ENCODE data around the gene ZNF592. TPM values are rescaled to one million over a fixed set of nuclear protein-coding genes. Genes with fewer than 3 reads are reported as not detected.
"Not testable (repeated sequence)": the region's sequence is repeated elsewhere in the genome, so short reads cannot be mapped to it uniquely, and the experiment has no call there.

Gene ZNF592
- total and polyA plus RNA-seq, 9 of the 15 experiments (the other 6 are each of a cell fraction or from before 2014, with no cell fraction given), result 0.88 to 23.8 (median 7.4) TPM

- TF ChIP-seq CBX3 (IDR thresholded peaks at IDR 0.05; ENCODE audit: borderline replicate concordance in 1 of 2, low read length in 2 of 2) (peak in 1 of 2 experiments; percentile 8; a peak in 1 of 3 replicates), ELF4 (CRISPR knock-in tag; IDR thresholded peaks at IDR 0.05) (0 out of 2 replicates have a peak, but pooled peaks have one; percentile 6), ZNF79 (CRISPR knock-in tag; IDR thresholded peaks at IDR 0.05; ENCODE audit: low read depth) (0 out of 2 replicates have a peak, but pooled peaks have one; percentile 13), ZNF740 (tag; IDR thresholded peaks at IDR 0.05) (0 out of 4 replicates have a peak, but pooled peaks of 1 of the 2 experiments have one; percentile 17)
- not testable (repeated sequence) for TF ChIP-seq ZNF740 (CRISPR knock-in tag; IDR thresholded peaks at IDR 0.05)
Observed at GRCh38 chr15:84735480-84736061, 12.8 kb upstream of the ZNF592 start (continued).

GRCh38 chr15:84736375-84736774 lies 12.0 kb upstream of the ZNF592 start:
- Histone ChIP-seq H3K4me1 (replicated peaks in 1 of 2; ENCODE audit: control insufficient read depth in 2 of 2, insufficient read depth in 2 of 2, low read length in 2 of 2) (peaks cover 10 to 23% of the 10 kb centered on the region in 2 experiments), H2AFZ (ENCODE audit: low read depth, low read length) (no peak overlapping the region), H3K9me1 (ENCODE audit: control insufficient read depth, insufficient read depth, low read length) (no peaks in the 10 kb centered on the region), H3K9me3 (replicated peaks; ENCODE audit: control insufficient read depth, insufficient read depth, low read depth, low read length) (no peaks in the 10 kb centered on the region), H4K20me1 (replicated peaks; ENCODE audit: control insufficient read depth, insufficient read depth, low read length) (no peaks in the 10 kb centered on the region), H3K27ac (ENCODE audit: extremely low read depth, low read depth, low read length) (no peak overlapping the region), H3K36me3 (ENCODE audit: control insufficient read depth, insufficient read depth, low read length) (no peaks in the 10 kb centered on the region), H3K27me3 (ENCODE audit: control insufficient read depth in 2 of 2, insufficient read depth in 2 of 2, low read length in 2 of 2) (no peaks in the 10 kb centered on the region), H3K4me3 (no peak overlapping the region), H3K4me2 (ENCODE audit: insufficient read depth, low read length) (no peak overlapping the region), H3K79me2 (ENCODE audit: control insufficient read depth, insufficient read depth, low read length) (no peaks in the 10 kb centered on the region), H3K9ac (ENCODE audit: insufficient read depth in 1 of 2, low read depth in 2 of 2, low read length in 2 of 2) (no peak overlapping the region)
- no peak for TF ChIP-seq TCF7 (IDR thresholded peaks at IDR 0.05; ENCODE audit: borderline replicate concordance)
- no peak for TF ChIP-seq PTTG1 (tag; IDR thresholded peaks at IDR 0.05; ENCODE audit: low read depth)
- TF ChIP-seq ZNF174 (CRISPR knock-in tag; IDR thresholded peaks at IDR 0.05), result no peak
- TF ChIP-seq SAP30 (IDR thresholded peaks at IDR 0.05; ENCODE audit: borderline replicate concordance, insufficient read depth, low read depth, low read length, poor library complexity, severe bottlenecking), result no peak
- no peak for ATAC-seq
- CTCF ChIA-PET (ENCODE audit: low intra/inter-chr PET ratio), result no interaction called here
- BruUV-seq (replicated peaks), result no TSS peak
- POLR2A ChIA-PET, result interaction anchor here (1.8 to 4.3 kb wide), 3 partner anchors 8 to 88 kb away, joined by 10 to 43 read pairs (median 11); partner anchors contain the start of gene SEC11A
- no peak for DNase-seq (ENCODE audit: extremely low read depth in 1 of 4, low spot score in 3 of 4)
- FAIRE-seq, result no peak
- 94% methylated on average over 5 of the region's 5 CpGs for WGBS (ENCODE audit: insufficient coverage, low coverage, missing lambda C conversion rate)
- in situ Hi-C loops (cut with MboI) (no loop called here), intact Hi-C loops (cut with micrococcal nuclease) (no loop called here)

Data from K562 (cell line).